ENCODE results near the gene MED17.
"Not testable (repeated sequence)": the region's sequence is repeated elsewhere in the genome, so short reads cannot be mapped to it uniquely, and the experiment has no call there.

The MED17 gene

GRCh38 chr11:93772123-93772522 is 12.0 kb upstream of the MED17 start:
- H2AFZ ChIP-seq (ENCODE audit: low read depth, low read length, severe bottlenecking): no peak overlapping the region
- no peaks in the 10 kb centered on the region for H4K20me1 ChIP-seq (ENCODE audit: low read depth, low read length)
- H3K36me3 ChIP-seq (ENCODE audit: low read length): no peaks in the 10 kb centered on the region
- H3K4me2 ChIP-seq (ENCODE audit: low read depth, low read length, poor library complexity, severe bottlenecking): no peak overlapping the region
- peaks cover 11% of the 10 kb centered on the region; the same call in 1 of the 2 replicates for H3K9me3 ChIP-seq (ENCODE audit: insufficient read depth, low read length)
- H3K9me2 ChIP-seq (replicated peaks; ENCODE audit: insufficient read depth, low read length): no peaks in the 10 kb centered on the region
- TF ChIP-seq EZH2phosphoT487 (conservative IDR thresholded peaks at IDR 0.05; ENCODE audit: low read length): no peak
- no peak overlapping the region for H3K9ac ChIP-seq (ENCODE audit: low read length)
- H3K27me3 ChIP-seq (ENCODE audit: low read length): no peaks in the 10 kb centered on the region
- no peaks in the 10 kb centered on the region for H3F3A ChIP-seq (ENCODE audit: insufficient read depth)
- no peak overlapping the region for H3K27ac ChIP-seq (ENCODE audit: low read depth, low read length)
- no peak overlapping the region for H3K4me3 ChIP-seq (ENCODE audit: insufficient read depth, low read length, poor library complexity, severe bottlenecking)
- H3K79me2 ChIP-seq (ENCODE audit: insufficient read depth, low read length): no peaks in the 10 kb centered on the region

- H3K9me2 ChIP-seq (replicated peaks; ENCODE audit: insufficient read depth, low read length): no peaks in the 10 kb centered on the region
- H3K36me3 ChIP-seq (ENCODE audit: low read length): no peaks in the 10 kb centered on the region
- peaks cover 11% of the 10 kb centered on the region; the same call in 1 of the 2 replicates for H3K9me3 ChIP-seq (ENCODE audit: insufficient read depth, low read length)
- no peak for TF ChIP-seq CTCF (IDR thresholded peaks at IDR 0.05; ENCODE audit: insufficient read depth, low read length, poor library complexity, severe bottlenecking)
- H2AFZ ChIP-seq (ENCODE audit: low read depth, low read length, severe bottlenecking): no peak overlapping the region
- no peak overlapping the region for H3K4me3 ChIP-seq (ENCODE audit: insufficient read depth, low read length, poor library complexity, severe bottlenecking)
- no peak overlapping the region for H3K9ac ChIP-seq (ENCODE audit: low read length)
- no peaks in the 10 kb centered on the region for H3F3A ChIP-seq (ENCODE audit: insufficient read depth)
- no peaks in the 10 kb centered on the region for H3K79me2 ChIP-seq (ENCODE audit: insufficient read depth, low read length)
- no peaks in the 10 kb centered on the region for H4K20me1 ChIP-seq (ENCODE audit: low read depth, low read length)
- H3K4me2 ChIP-seq (ENCODE audit: low read depth, low read length, poor library complexity, severe bottlenecking): no peak overlapping the region
- H3K27me3 ChIP-seq (ENCODE audit: low read length): no peaks in the 10 kb centered on the region
- H3K27ac ChIP-seq (ENCODE audit: low read depth, low read length): no peak overlapping the region
Measured at GRCh38 chr11:93773045-93773477, 11.0 kb upstream of the MED17 start.

- H3K79me2 ChIP-seq (ENCODE audit: insufficient read depth, low read length): no peaks in the 10 kb centered on the region
- no peaks in the 10 kb centered on the region for H4K20me1 ChIP-seq (ENCODE audit: low read depth, low read length)
- H3K36me3 ChIP-seq (ENCODE audit: low read length): no peaks in the 10 kb centered on the region
- peaks cover 11% of the 10 kb centered on the region; the same call in 1 of the 2 replicates for H3K9me3 ChIP-seq (ENCODE audit: insufficient read depth, low read length)
- H3K27ac ChIP-seq (ENCODE audit: low read depth, low read length): no peak overlapping the region
- no peak overlapping the region for H2AFZ ChIP-seq (ENCODE audit: low read depth, low read length, severe bottlenecking)
- H3K9ac ChIP-seq (ENCODE audit: low read length): no peak overlapping the region
- TF ChIP-seq EZH2phosphoT487 (conservative IDR thresholded peaks at IDR 0.05; ENCODE audit: low read length) (no peak), CTCF (IDR thresholded peaks at IDR 0.05; ENCODE audit: insufficient read depth, low read length, poor library complexity, severe bottlenecking) (no peak)
- H3K4me3 ChIP-seq (ENCODE audit: insufficient read depth, low read length, poor library complexity, severe bottlenecking): no peak overlapping the region
- no peaks in the 10 kb centered on the region for H3F3A ChIP-seq (ENCODE audit: insufficient read depth)
- H3K27me3 ChIP-seq (ENCODE audit: low read length): no peaks in the 10 kb centered on the region
- no peaks in the 10 kb centered on the region for H3K9me2 ChIP-seq (replicated peaks; ENCODE audit: insufficient read depth, low read length)
- H3K4me2 ChIP-seq (ENCODE audit: low read depth, low read length, poor library complexity, severe bottlenecking): no peak overlapping the region
Measured at GRCh38 chr11:93773601-93774200, 10.4 kb upstream of the MED17 start.

- not testable (repeated sequence) for H3K9ac ChIP-seq (ENCODE audit: low read length); H3K79me2 ChIP-seq (ENCODE audit: insufficient read depth, low read length); H3K36me3 ChIP-seq (ENCODE audit: low read length); H3K9me2 ChIP-seq (replicated peaks; ENCODE audit: insufficient read depth, low read length); H3K4me3 ChIP-seq (ENCODE audit: insufficient read depth, low read length, poor library complexity, severe bottlenecking); H3K27ac ChIP-seq (ENCODE audit: low read depth, low read length); H3K27me3 ChIP-seq (ENCODE audit: low read length); H3F3A ChIP-seq (ENCODE audit: insufficient read depth); H4K20me1 ChIP-seq (ENCODE audit: low read depth, low read length); H3K4me2 ChIP-seq (ENCODE audit: low read depth, low read length, poor library complexity, severe bottlenecking); H2AFZ ChIP-seq (ENCODE audit: low read depth, low read length, severe bottlenecking)
- H3K9me3 ChIP-seq (ENCODE audit: insufficient read depth, low read length): peaks cover 11% of the 10 kb centered on the region; the same call in 1 of the 2 replicates
Measured at GRCh38 chr11:93774560-93774959, 9.5 kb upstream of the MED17 start.

All from SU-DHL-6 (cell line).